ENCODE measurements around the gene CPSF4.

The CPSF4 gene

DNA sequence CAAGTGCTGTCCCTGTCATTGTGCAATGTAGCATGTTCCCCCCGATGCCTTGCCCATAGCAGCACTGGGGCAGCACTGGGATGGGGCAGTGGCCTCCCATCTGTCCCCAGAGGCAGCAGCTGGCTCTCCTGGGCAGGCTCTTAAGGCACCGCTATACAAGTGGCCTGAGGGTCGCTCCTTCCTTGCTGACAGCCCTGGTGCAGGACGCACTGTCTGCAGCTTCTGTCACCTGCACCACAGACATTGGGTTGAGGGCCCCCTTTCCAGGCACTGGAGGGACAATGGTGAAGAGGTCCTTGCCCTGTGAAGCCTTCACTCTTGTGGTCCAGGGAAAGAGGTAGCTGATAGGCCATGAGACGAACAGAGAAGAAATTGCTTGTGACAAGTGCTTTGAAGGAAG lies 10.6 kb downstream of the CPSF4 start:
- DNase-seq: no peak

DNA sequence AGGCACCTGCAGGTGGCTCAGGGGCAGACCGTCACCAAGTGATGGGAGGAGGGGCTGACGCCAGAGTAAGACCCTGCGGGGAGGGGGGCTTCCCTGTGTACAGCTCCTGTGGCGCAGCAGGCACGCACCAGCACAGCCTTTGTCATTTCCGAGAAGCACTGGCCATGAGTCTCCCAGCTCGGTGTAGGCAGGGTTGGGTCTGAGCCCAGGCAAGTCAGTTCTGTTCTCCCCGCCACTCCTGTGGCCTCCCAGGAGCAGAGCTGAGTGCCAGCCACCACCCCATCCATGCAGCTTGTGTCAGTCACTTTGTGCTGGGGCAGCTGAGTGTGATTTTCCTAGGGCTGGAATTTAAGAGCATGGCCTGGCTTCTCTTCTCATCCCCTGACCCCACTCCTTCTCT lies 13.2 kb downstream of the CPSF4 start:
- no peak for DNase-seq

DNA sequence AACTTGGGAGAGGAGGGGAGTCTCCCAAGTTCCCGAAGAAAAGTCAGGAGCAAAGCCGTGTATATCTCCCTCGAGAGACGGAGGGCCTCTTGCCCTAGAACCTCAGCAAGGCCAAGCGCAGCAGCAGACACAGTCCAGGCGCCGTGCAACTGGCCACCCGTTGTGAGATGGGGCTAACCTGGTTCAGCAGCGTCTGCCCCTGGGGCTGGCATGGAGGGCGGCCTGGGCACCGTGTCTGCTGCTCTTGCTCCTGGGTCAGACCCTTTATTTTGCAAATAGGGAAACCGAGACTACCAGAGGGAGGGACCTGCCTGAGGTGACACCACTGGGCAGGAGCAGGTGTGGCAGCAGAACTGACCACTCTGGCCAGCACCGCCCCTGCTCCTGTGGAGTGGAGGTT lies 13.8 kb downstream of the CPSF4 start:
- no peak for DNase-seq

GRCh38 chr7:99453105-99453504 lies 14.4 kb downstream of the CPSF4 start:
- DNase-seq: no peak

- DNase-seq: no peak
Observed at GRCh38 chr7:99455874-99456273, 17.1 kb downstream of the CPSF4 start.

GRCh38 chr7:99456288-99456687 lies 17.5 kb downstream of the CPSF4 start:
- no peak for DNase-seq

DNA sequence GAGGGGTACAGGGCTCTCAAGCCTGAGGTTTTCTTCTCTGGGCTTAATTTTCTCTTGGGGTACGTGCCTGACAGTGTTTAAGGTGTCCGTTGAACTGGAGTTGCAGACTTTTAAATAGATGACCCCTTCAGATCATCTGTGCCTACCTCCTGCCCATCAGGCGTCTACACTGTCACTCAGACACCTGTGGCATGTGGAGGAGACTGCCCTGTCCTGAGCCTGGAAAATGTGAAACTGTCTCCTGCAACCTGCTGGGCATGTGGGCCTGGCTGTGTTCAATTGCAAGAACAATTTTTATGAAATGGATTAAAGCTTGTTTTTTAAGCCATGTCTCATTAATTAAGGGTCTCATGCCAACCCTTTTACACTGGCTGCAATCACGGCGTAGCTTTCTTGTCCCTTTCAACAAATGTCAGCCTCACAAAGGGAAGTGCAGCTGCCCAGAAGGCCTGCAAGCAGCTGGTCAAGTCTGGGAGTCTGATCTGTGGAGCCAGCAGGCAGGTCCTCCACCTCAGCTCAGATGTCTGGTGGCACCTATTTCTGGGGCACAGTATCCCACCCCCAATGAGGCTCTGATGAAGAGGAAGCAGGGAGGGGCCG lies 18.4 kb downstream of the CPSF4 start:
- DNase-seq: no peak

DNA sequence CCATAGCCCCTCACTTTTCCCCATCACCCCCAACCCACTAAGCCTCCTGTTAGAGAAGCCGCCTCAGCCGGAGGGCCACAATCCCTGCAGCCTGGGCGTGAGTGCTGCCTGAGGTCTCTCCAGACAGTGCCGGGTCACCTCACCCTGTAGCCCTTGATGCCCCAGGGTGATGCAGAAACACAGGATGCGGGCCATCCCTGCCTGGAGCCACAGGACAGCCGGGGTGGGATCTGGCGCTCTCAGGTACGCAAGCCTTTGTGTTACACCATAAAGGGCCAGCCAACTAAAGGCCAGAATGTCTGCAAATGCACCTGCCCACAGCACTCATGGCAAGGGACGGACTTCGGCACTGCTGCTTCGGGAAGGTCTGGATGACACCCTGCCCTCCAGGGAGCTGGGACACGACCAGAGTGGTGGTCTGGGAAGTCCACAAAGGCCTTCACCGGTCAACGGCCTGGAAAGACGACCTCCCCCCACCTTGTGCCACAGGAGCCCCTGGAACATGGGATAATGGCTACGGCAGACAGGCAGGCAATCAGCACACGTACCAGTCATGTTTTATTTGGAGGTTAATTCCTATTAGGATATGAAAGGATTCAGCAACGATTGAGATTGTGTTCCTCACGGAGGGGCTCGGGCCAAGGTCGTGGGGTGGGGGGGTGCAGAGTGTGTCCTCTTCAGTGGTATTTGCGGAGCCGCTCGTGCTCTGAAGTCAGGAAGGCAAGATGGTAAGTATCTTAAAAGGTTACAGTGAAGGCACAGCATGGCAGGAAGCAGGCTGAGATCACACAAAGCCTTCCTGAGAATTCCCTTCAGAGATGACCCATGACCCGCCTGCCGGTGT lies 19.1 kb downstream of the CPSF4 start:
- DNase-seq: no peak

DNA sequence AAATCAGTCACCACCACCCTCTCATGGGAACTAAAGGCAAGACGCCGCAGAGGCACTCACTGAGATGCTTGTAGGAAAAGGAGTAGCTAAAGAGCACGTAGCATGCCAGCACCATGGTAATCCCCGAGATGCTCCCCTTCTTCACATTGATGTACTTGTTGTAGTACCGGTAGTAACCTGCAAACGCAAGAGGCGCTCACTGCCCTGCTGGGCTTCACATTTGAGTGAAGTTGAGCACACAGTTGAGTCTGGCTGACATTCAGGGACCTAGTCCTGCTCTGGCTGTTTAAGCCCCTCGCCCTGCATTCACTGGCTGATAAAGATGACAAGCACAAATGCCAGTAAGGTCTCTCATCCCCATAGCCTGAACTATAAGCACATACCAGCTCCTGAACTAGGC lies 20.3 kb downstream of the CPSF4 start:
- DNase-seq: no peak

- no peak for DNase-seq
Observed at GRCh38 chr7:99460651-99461050, 21.9 kb downstream of the CPSF4 start.

DNA sequence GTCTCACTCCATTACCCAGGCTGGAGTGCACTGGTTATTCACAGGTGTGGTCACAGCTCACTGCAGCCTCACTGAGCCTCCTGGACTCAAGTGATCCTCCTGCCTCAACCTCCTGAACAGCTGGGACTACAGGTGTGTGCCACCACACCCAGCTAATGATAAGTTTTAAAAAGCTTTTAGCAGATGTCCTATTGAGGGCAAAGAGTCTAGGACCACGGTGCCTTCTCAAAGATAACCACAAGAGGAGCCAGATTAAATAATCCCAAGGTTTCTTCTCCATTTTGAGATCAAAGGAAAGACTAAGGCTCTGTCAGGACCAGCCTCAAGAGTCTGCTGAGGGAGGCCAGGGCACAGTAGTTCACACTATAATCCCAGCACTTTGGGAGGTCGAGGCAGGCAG lies 22.5 kb downstream of the CPSF4 start:
- no peak for DNase-seq

GRCh38 chr7:99465421-99465768 lies 26.7 kb downstream of the CPSF4 start:
- no peak for DNase-seq

GRCh38 chr7:99468336-99468918 lies 29.7 kb downstream of the CPSF4 start:
- DNase-seq: no peak

DNA sequence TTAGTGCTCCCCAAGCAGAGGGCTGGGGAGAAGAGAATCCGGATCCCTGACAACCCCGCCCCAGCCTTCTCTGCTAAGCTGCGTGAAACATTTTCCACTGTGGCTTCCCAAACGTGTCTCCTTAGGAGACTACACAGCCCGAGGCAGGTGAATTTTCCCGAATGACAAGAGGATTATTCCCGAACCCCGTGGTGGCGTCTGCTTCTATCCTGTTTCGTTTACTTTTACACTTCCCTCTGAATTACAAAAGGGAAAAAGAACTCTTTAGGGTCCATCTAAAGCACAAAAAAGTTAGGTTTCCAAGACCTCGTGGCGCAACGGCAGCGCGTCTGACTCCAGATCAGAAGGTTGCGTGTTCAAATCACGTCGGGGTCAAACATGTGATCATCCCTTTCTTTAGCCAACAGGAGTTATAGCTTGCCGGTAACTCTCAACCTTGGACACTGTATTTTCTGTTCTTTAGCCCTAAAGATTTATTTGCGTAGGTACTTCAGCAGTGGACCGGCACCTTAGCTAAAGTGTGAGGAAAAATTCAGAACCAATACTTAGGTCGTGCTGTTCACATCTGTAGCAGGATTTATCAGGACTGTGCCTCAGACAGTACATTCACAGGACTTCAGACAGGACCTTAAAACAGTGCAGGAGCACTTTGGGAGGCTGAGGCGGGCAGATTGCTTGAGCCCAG lies 30.8 kb downstream of the CPSF4 start:
- DNase-seq: no peak

DNA sequence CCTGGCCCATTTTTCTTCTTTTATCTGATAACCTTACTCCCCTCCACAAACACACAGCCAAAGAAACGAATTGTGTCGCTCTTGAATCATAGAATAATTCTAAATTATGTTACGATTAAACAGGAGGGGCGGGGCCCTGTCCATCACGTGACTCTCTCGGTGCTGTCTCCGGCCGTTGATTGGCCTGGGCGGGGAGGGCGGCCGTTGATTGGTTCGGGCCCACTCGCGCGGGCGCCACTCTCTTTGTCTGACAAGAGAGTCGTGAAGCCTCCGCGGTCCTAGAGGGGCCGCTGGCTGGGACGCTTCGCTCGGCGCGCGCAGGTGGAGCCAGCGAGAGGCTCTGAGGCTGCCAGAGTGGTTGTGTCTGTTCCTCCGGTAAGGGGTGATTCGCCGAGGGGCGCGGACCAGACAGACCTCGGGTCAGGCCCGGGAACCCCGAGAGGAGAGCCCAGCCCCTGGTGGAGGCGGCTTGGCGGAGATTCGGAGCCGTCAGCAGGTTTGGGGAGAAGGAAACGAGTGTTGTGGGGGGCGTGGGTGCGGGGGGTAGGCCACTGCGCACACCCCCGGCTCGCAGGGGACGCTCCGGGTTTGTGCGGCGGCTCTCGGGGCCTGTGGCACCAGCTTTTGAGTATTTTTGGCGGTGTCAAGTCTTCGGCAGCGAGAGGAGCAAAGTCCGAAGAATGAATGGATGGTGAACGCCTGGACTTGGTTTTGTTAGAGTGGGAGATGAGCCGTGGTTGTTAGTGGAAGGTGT lies 34.0 kb downstream of the CPSF4 start, which contains the start of gene ZNF789:
TSS of gene ZNF789 (plus strand) at position 330 of the 754 bp plus-strand sequence. CDS start 3,567 bp downstream, outside the sequence.
- peak; percentile 98 for DNase-seq

- DNase-seq: no peak
Observed at GRCh38 chr7:99473315-99473596, 34.5 kb downstream of the CPSF4 start.

GRCh38 chr7:99476107-99476506 lies 37.4 kb downstream of the CPSF4 start:
- no peak for DNase-seq

DNA sequence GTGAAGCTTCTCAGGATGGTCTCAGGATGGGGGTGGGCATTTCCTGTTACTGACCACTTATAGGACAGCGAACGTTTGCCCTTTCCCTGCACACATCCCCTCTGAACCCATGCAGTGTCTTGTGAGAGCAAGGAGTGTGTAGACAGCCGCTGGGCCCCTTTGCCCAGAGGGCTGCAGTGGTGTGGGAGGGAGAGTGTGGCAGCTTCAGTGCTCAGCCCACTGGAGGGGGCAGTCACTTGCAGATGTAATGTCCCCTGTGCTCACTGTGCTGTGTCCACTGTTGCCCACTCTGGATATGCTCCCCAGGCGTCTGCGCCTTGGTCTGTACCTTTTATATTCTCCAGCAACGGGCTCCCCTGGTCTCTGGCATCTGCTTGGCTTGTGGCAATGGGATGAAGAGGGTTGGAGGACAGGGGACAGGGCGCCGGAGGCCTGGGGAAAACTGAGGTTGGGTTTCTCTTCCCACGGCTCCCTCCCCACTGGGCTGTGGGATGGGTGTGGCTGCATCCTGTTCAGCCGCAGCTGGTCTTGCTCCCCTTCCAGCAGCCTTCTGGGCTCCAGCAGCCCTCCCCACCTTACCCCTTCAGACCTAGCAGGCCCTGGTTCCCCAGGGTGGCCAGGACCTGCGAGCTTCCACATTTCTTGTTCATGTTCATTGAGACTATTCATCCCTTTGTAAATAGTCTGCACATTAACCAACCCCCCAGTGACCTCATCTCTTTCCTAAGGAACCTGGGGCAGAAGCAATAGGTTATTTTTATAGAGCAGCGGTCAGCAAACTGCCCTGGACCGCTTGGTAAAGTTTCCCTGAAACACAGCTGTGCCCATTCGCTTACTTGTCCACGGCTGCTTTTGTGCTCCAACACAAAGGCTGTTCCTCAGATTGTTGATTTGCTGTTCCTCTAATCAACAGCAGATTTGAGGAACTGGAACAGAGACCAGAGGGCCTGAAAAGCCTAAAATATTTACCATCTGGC lies 40.0 kb downstream of the CPSF4 start:
- DNase-seq: no peak

DNA sequence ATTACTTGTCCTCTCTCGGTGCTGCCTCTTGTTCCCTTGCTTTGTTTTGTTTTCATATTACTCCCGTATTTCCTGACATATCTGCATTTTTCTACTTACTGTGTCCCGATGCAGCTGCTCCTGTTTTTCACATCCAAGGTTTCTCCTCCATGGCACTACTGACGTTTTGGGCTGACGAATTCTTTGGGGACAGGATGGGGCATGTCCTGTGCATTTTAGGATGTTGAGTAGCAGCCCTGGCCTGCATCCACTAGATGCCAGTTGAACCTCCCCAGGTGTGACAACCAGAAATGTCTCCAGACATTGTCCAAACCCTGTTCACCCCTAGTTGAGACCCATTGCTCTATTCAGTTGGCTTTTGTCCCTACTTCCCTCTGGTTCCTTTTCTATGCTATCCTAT lies 46.4 kb downstream of the CPSF4 start:
- no peak for DNase-seq

- no peak for DNase-seq
Observed at GRCh38 chr7:99489235-99489634, 50.5 kb downstream of the CPSF4 start.

GRCh38 chr7:99490878-99491277 lies 52.1 kb downstream of the CPSF4 start:
- DNase-seq: no peak

GRCh38 chr7:99493823-99494222 lies 55.1 kb downstream of the CPSF4 start:
- DNase-seq: no peak

Measured in activated CD8-positive, alpha-beta memory T cell treated with anti-CD3 and anti-CD28 coated beads, Interleukin-2, amount 50 U/mL, for 4 hours (primary cell).